ENCODE measurements around the gene AKR7A2. TPM values are rescaled to one million over a fixed set of nuclear protein-coding genes. Genes with fewer than 3 reads are reported as not detected.
"Not testable (repeated sequence)": the region's sequence is repeated elsewhere in the genome, so short reads cannot be mapped to it uniquely, and the experiment has no call there.

Gene AKR7A2
- total RNA-seq, 1 experiment from 2014 or later, result 87.8 TPM

- DNase-seq (ENCODE audit: low spot score), result no peak
Observed at GRCh38 chr1:19307794-19308508, 4.0 kb downstream of the AKR7A2 start.

GRCh38 chr1:19306941-19307340 lies 5.0 kb downstream of the AKR7A2 start:
- no peak for DNase-seq (ENCODE audit: low spot score)

GRCh38 chr1:19305880-19306279 lies 6.1 kb downstream of the AKR7A2 start:
- DNase-seq (ENCODE audit: low spot score), result no peak

- not testable (repeated sequence) for DNase-seq (ENCODE audit: low spot score)
Observed at GRCh38 chr1:19304081-19304480, 7.9 kb downstream of the AKR7A2 start.

GRCh38 chr1:19300211-19300610 lies 11.7 kb downstream of the AKR7A2 start:
- DNase-seq (ENCODE audit: low spot score), result no peak

GRCh38 chr1:19294638-19295037 lies 17.3 kb downstream of the AKR7A2 start:
- no peak for DNase-seq (ENCODE audit: low spot score)

GRCh38 chr1:19289244-19289643 lies 22.7 kb downstream of the AKR7A2 start:
- DNase-seq (ENCODE audit: low spot score), result no peak

GRCh38 chr1:19288324-19289241 lies 23.4 kb downstream of the AKR7A2 start, which contains the start of gene AKR7A3:
TSS of gene AKR7A3 (minus strand) at chr1:19288770. CDS start at chr1:19288709, 61 bp downstream.
- DNase-seq (ENCODE audit: low spot score), result not testable (repeated sequence)

- DNase-seq (ENCODE audit: low spot score), result no peak
Observed at GRCh38 chr1:19287436-19288185, 24.3 kb downstream of the AKR7A2 start.

- not testable (repeated sequence) for DNase-seq (ENCODE audit: low spot score)
Observed at GRCh38 chr1:19285807-19286206, 26.1 kb downstream of the AKR7A2 start.

GRCh38 chr1:19285366-19285765 lies 26.6 kb downstream of the AKR7A2 start:
- not testable (repeated sequence) for DNase-seq (ENCODE audit: low spot score)

GRCh38 chr1:19284881-19285280 lies 27.1 kb downstream of the AKR7A2 start:
- DNase-seq (ENCODE audit: low spot score), result no peak

GRCh38 chr1:19283891-19284290 lies 28.1 kb downstream of the AKR7A2 start:
- no peak for DNase-seq (ENCODE audit: low spot score)

GRCh38 chr1:19274636-19275035 lies 37.3 kb downstream of the AKR7A2 start:
- DNase-seq (ENCODE audit: low spot score), result no peak

GRCh38 chr1:19273844-19274531 lies 38.0 kb downstream of the AKR7A2 start:
- not testable (repeated sequence) for DNase-seq (ENCODE audit: low spot score)

- no peak for DNase-seq (ENCODE audit: low spot score)
Observed at GRCh38 chr1:19273106-19273843, 38.7 kb downstream of the AKR7A2 start.

GRCh38 chr1:19272064-19272463 lies 39.9 kb downstream of the AKR7A2 start:
- no peak for DNase-seq (ENCODE audit: low spot score)

- not testable (repeated sequence) for DNase-seq (ENCODE audit: low spot score)
Observed at GRCh38 chr1:19270343-19270730, 41.6 kb downstream of the AKR7A2 start.

- not testable (repeated sequence) for DNase-seq (ENCODE audit: low spot score)
Observed at GRCh38 chr1:19269427-19270342, 42.3 kb downstream of the AKR7A2 start.

GRCh38 chr1:19268445-19268844 lies 43.5 kb downstream of the AKR7A2 start:
- no peak for DNase-seq (ENCODE audit: low spot score)

Measured in H4 (cell line).